Transverse colon (tissue), 4 donors: ENCODE data around the gene CDC42EP1.

ENCODE experiments used
- CTCF ChIP-seq, 5 experiments: fragments of 200-600 bp in 3 of 5; fragments of 450-650 bp in 2 of 5; sonication (generic) in 3 of 5; IDR thresholded peaks; 1 replicate in 2 of 5; 2 replicates in 3 of 5; pipeline ENCODE4 v1.5.1; 2016 to 2017; ENCODE audit warnings: antibody characterized with exemption in 5 of 5, inconsistent platforms in 3 of 5, mild to moderate bottlenecking in 2 of 5, moderate library complexity in 1 of 5
- POLR2AphosphoS5 ChIP-seq, 3 donors: sonication (generic); formaldehyde crosslinking; IDR thresholded peaks; one replicate each; pipeline ENCODE4 v1.6.1; 2016; ENCODE audit warnings: antibody characterized with exemption in 3 of 3

- TF ChIP-seq CTCF (IDR thresholded peaks at IDR 0.05) = no peak
- no peak for TF ChIP-seq POLR2AphosphoS5 (IDR thresholded peaks at IDR 0.05)
Measured at GRCh38 chr22:37522482-37522881, 37.8 kb upstream of the CDC42EP1 start.
